Stimulated activated naive CD8-positive, alpha-beta T cell treated with anti-CD3 and anti-CD28 coated beads, Interleukin-15, Interleukin-2, amounts not matched to agents 100 U/mL and 50 U/mL, for 24 hours (primary cell): ENCODE measurements around the gene LHFPL3.
"Not testable (repeated sequence)": the region's sequence is repeated elsewhere in the genome, so short reads cannot be mapped to it uniquely, and the experiment has no call there.

Experiments used
- ATAC-seq: fragments of 150-1000 bp; cut with Tn5 transposase; one replicate; pipeline ENCODE4 v1.10.0; 2021
- DNase-seq: peaks from one replicate; pipeline ENCODE4 v3.0.0; 2021

The LHFPL3 gene

DNA sequence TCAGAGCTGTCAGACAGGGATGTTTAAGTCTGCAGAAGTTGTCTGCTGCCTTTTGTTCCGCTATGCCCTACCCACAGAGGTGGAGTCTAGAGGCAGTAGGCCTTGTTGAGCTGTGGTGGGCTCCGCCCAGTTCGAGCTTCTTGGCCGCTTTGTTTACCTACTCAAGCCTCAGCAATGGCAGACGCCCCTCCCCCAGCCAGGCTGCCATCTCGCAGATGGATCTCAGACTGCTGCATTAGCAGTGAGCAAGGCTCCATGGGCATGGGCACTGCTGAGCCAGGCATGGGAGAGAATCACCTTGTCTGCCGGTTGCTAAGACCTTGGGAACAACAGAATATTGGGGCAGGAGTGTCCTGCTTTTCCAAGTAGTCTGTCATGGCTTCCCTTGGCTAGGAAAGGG is 267.2 kb downstream of the LHFPL3 start:
- DNase-seq, ATAC-seq: not testable (repeated sequence)

DNA sequence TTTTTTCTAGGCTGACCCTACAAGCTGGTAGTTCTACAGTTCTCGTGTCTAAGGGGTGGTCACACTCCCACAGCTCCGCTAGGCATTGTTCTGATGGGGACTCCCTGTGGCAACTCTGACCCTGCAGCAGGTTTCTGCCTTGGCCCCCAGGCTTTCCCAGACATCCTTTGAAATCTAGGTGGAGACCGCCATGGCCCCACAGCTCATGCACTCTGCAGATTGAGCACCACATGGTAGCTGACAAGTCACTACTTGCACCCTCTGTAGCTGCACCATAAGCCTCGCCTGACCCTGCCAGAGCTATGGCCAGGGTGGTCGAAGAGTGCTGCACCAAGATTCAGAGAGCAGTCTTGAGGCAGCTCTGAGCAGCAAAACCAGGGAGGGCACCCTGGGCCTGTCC is 275.6 kb downstream of the LHFPL3 start:
- no peak for ATAC-seq
- no peak for DNase-seq

DNA sequence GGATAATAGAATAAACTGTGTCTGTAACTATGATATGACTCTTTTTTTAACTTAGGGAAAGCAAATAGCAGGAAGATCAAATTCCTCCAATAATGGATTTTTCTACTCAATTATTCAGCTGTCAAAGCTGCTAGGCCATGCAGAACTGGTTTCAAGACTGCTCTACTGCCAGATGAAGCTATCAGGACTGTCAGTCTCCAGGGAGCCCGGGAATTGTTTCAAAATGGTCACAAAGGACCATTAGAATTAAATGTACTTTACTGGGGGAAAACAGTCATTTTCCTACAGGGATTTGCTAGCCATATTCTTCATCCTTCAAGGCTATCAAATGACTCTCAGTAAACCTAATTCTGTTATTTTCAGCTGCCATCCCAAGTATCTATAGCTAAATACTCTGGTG is 276.3 kb downstream of the LHFPL3 start:
- DNase-seq: no peak
- no peak for ATAC-seq

DNA sequence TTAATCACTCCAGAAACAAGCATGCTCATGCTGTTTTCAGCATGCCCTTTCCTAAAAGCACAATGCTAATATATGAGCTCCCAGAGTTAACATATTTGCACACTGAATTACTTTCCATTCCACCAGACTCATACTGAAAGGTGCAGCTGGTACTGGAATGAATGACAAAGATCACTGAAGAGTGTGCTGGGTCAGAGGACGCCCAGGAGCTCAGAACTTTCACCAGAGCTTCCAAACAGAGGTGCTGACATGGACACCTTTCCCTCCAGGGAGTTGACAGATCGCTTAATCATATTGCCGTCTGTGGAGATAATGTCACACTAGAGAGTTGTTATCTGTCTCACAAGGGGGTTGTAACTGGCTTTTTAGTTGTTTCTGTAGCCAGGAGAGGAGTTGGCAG is 292.9 kb downstream of the LHFPL3 start:
- no peak for DNase-seq

DNA sequence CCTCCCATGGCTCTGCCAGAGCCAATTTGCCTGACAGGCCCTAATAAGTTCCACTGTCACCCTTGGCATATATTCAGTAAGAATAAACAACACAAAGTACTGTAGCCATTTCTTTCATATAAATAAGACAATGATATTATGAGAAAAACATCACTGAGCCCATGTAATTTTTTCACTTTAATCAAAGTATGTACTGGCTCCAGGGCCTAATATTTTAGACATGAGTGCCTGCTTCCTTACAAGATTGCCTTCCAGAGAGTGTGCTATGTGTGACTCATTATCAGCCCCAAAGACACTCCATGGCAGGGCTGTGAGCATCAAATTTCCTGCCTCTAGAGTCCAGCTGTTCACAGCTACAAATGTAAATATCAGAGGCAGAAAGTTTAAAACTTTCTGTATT is 297.6 kb downstream of the LHFPL3 start:
- no peak for ATAC-seq
- DNase-seq: no peak

More for the DNA sequence above, 292.9 kb downstream of the LHFPL3 start:
- ATAC-seq: no peak

DNA sequence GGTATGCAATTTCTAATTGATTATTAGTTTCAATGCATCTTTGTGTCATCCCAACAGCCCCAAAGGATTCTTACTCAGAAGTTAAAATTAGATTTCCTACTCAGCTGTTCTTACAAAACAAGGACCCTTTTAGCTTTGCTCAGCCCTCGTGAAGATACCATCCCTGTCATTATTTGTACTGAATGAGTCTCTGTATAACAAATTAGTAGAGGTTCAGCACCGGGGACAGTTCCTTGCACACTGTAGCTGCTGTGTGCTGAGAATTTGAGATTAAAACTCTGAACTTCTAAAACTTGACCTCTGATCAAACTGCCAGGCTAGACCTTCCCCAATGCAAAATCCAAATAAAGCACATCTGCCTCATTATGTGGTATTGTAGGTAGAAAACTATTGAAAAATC is 299.1 kb downstream of the LHFPL3 start:
- peak; percentile 10 for DNase-seq
- no peak for ATAC-seq

DNA sequence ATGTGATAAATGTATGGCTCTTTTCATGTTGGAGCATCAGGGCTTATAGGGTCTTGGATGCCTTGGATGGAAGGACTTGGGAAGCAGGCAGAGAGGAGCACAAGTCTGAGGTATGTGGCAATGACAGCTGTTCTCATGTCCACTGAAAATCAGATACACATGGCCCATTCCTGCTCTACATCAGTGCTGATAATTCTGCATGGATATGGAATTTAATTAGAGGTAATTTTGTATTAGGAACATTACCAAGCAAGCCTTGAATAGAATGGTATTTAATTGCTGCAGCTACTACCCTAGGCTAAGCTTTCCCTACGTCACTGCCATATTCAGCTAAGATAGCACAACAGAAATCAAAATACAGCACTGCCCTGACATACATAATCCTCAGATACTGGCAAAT is 299.6 kb downstream of the LHFPL3 start:
- ATAC-seq: no peak
- DNase-seq: no peak

DNA sequence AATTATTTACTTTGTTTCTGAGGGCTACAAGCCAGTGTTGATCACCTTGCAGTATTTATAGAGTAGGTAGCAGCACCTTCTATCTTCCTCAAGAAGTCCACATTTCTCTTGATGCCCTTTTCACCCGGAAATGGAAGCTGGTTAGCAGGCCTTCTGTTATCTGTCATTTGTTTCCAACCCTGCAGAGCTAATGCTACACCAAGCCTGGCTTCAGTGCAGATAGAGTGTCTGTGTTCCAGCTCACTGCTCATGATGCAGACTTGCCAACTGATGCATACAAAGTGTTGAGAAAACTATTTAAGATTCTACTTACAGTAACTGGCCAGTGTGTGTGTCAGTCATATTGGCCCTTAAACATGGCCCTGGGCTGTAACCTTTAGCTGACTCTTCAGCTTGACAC is 301.0 kb downstream of the LHFPL3 start:
- DNase-seq (no peak), ATAC-seq (no peak)

DNA sequence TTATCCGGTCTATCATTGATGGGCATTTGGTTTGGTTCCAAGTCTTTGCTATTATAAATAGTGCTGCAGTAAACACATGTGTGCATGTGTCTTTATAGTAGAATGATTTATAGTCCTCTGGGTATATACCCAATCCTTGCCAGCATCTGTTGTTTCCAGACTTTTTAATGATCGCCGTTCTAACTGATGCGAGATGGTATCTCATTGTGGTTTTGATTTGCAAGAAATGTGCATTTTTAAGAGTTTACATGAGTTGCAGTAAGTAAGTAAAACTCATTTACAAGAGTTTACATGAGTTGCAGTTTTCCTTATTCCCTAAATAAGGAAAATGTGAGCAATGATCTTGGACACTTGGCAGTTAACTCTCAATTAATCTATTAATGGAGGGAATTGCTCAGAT is 312.1 kb downstream of the LHFPL3 start:
- DNase-seq: no peak
- no peak for ATAC-seq

DNA sequence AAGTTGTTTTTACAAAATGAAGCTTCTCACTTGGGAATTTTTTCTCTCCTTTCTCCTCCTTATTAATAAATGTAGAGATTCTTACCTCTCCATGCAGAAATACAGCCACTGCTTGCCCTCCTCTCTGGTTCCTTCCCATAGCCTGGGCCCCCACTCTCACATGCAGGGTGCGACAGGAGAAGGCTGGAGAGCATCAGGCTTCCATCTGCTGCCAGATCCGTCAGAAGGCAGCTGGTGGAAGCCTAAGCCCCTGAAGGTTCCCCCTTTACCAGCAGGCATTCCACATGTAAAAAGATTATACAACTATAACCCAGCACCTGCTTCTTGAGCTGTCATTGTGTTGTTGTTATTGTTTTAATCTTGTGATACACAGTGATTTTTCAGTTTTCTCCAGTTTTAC is 314.2 kb downstream of the LHFPL3 start:
- ATAC-seq: no peak
- DNase-seq: no peak

DNA sequence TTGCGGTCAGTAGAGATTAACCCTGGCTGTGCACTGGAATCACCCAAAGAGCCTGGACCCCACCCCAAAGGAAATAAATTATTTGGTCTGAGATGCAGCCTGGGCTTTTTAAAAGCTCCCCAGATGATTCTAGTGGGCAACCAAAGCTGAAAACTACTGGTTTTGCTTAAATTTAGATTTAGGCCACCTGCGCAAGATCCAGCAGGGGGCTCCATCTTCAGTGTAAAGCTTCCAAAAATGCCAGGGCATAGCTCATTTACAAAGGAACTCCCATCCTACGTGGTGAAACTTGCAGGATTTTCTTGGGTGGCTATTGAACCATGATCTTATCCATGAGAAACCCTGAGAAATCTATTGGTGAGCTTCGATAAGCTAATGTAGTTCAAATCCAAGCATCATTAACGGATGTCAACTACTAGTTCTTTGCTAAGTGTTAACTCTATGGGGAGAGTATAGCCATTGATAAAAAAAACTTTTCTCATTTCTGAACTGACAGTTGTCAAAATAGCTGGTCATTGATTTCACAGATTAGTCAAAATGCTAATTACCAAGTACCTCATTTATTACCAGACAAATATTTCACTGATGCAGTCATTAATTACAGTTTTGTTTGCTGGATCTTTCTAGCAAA is 315.3 kb downstream of the LHFPL3 start:
- no peak for ATAC-seq
- no peak for DNase-seq

DNA sequence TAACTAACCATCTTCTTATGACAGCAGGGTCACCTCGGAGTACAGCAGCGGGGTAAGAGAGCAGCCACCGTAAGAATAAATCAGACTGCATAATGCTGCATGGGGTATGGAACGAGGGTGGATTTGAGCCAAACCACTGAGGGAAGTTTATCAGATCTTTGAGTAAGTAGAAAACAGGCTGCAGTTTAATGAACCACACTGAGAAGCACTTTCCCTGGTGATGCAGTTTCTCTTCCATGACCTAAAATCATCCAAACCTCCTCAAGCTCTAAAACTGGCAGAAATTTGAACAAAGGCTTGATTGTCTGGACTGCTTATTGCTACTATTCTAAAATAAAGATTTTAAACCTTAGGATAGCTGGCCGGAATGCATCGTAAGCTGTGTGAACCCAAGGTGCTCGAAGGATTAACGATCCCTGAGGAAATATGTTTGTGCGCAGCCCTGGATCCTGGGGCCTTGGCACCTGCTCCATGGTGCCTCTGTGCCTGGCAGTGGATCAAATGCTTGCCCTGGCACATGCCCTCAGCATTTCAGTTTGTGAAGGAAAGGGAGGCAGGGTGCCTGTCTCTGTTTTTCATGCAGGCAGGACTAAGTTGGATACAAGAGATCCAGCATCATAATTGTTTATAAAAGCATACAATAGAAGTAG is 322.7 kb downstream of the LHFPL3 start:
- no peak for ATAC-seq
- DNase-seq: no peak

DNA sequence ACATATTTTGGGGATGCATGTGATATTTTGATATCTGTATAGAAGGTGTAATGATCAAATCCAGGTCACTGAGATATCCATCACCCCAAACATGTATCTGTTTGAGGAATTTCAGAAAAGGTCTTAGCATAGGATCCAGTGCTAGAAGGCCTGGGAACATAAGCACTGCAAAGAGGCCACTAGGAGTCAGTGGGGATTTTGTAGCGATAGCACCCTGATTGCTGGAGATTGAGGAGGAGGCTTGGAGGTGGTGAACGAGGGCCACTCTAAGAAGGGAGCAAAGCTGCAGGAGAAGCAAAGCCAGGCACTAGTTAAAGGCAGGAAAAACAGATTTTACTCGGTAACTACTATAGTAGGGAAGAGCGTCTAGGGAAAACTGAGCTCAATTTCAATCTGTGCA is 324.0 kb downstream of the LHFPL3 start:
- ATAC-seq (no peak), DNase-seq (no peak)

DNA sequence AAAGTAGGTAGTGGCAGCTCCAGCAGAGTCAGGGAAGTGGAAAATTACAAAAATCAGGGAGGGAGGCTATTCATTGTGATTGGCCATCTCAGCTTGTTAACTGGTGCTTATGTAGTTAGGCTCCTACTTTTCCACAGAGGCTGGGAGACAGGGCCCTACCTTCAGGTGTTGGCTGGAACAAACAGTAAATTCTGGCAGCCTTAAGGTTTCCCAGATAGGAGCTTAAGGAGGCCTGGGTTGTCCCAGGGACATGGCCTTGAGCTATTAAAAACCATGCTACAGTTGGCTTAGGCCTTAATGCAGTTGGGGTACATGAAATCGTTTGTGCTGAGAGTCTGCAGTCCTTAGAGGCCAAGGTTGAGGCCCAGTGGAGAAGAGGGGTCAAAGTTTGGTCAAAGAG is 324.5 kb downstream of the LHFPL3 start:
- no peak for ATAC-seq

DNA sequence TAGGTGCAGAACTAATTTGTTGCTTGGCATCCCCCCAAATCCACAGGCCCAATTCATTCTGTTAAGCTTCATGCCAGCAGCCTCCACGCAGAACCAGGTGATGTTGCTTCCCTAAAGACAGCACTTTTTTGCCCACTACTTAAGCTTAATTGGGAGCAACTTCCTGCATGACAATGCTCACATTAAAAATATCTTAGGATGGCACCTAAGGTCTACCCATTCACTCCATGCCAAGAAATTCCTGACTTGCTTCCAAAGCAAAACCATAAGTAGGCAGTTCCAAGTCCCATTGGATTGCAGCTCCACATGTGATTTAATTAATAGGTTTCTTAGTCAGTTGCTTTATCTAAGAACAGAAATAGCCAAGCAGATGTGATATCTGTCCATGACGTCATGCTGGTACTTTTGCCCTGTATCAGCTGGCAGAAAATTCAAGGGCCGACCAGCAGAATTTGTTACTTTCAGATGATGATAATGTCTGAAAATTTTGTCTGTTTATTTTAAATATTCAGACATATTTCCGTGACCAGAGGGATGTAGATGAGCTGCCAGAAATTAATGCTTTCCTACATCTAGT is 325.5 kb downstream of the LHFPL3 start:
- ATAC-seq: no peak
- DNase-seq: no peak

More for the DNA sequence above, 324.5 kb downstream of the LHFPL3 start:
- DNase-seq: no peak

DNA sequence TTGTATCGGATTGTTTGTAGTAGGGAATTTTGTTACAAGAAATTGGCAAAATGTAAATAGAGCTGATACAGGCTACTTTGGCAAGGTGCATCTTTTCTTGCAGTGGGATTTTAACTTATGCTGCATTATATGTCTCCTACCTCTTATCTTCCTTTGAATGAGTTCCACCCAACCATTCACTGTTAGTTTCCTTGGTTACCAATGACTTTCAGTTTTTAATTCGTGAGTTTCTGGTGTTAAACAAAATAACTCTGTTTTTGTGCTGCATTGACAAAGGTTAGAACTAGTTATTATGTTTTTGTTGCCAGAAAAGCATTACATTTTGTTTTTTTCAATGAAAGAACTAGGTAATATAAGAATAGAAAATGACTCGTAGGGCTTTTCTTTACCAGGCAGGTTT is 327.2 kb downstream of the LHFPL3 start:
- DNase-seq (no peak), ATAC-seq (no peak)

DNA sequence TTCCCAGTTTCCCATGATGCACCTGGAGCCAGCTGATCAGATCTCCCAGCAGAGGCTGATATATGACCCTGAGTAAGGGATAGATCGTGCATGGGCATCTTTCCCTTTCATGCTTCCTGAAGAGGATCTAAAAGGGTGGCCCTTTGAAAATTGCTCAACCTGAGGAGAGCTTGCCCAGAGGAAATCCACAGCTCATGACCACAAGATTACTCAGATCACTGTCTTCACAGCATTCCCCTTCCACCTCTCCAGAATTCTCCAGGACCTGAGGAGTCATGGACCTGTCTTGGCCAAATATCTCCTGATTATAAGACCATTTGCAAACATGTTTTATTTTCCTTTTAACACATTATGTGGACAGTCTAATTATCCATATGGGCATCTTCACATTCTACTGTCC is 328.1 kb downstream of the LHFPL3 start:
- ATAC-seq (no peak), DNase-seq (no peak)

DNA sequence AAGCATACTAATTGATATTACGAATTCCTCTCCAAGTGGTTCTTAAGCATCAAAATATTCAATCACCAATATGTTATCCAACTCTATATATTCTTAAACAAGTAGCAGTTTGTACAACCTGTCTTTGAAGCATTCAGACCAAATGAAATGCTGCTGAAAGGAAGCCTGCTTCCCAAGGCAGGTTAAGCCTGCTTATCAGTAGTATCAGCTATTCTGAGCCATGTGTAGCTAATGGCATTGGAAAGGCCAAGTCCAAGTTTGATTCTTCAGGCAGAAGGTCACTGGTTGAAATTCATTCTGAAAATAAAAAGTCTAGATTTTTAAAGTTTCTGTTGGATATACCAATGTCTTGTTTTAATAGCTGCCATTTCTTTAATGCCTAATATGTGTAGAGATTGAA is 328.7 kb downstream of the LHFPL3 start:
- ATAC-seq: no peak
- DNase-seq: no peak

DNA sequence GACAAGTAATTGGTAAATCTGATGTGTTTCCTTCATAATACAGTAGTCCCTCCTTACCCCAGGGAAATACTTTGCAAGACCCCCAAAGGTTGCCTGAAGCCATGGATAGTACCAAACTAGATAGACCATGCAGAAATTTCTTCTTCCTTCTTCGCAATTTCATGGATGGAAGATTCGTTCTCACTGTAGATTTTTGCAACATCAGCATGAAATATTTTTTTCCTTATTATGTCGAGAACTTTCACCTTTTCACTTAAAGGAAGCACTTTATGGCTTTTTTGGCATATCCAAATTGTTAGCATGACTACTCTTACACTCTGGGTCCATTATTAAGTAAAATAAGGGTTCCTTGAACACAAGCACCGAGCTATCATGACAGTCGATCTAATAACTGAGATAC is 333.2 kb downstream of the LHFPL3 start:
- no peak for DNase-seq
- no peak for ATAC-seq

DNA sequence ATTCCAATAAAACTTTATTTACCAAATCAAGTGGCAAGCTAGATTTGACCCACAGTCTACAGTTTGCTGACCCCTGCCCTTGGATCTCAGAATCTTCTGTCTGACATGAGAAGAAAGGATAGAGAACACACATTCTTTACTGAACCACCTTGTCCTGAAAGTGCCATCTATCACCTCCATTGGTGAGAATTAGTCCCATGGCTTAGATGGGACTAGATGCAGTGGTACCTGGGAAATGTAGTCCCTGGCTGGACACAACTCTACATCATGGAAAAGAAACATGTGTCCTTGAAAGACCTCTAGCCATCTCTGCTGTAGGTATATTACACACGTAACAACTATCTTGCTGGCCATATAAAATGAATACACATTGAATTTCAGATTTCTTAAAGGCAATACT is 336.2 kb downstream of the LHFPL3 start:
- DNase-seq (no peak), ATAC-seq (no peak)

DNA sequence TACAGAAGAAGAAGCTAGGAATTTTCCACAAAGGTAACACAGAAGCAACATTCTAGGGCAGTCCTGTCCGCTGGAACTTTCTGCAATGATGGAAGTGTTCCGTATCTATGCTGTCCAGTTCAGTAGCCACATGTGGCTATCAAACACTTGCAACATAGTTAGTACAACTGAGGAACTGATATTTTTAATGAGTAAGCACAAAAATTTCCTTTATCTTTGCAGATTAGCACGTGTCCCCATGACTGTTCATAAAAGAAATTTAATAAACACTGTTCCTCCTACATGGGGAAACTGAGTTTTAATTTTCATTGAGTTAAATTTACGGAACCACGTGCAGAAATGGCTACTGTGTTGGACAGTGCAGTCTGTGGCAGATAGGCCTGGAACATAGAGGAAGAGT is 349.2 kb downstream of the LHFPL3 start:
- ATAC-seq (no peak), DNase-seq (no peak)

DNA sequence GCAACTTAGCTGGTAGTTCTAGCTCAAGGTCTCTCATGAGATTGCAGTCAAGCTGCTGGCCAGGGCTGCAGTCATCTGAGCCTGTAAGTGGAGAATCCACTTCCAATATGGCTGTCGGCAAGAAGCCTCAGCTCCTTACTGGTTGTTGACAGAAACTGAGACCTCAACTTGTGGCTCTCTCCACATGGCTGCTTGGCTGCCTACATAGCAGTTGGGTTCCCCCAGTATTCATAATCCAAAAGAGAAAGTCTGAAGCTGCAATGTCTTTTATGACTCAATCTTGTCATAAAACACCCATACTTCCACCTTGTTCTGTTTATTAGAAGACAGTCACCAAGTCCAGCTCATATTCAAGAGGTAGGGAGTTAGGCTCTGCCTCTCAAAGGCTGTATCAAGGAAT is 350.7 kb downstream of the LHFPL3 start:
- DNase-seq: no peak
- ATAC-seq: no peak

DNA sequence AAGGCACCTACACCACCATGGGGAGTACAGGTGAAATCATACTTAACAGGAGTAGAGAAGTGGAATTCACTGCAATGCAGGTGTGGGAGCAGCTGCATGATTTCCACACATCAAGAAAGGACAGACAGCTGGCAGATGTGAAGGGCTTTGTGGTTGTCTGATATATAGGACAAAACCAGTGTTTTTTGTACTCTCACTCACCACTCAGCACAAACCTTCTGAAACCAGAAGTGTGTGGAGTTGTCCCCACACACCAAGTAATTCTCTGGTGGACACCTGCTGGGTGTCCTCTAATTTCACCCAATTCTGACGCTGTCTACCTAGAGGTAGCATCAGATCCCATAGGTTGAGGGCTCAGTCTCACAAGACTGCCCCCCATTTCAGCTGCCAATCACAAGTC is 357.9 kb downstream of the LHFPL3 start:
- DNase-seq (no peak), ATAC-seq (no peak)

DNA sequence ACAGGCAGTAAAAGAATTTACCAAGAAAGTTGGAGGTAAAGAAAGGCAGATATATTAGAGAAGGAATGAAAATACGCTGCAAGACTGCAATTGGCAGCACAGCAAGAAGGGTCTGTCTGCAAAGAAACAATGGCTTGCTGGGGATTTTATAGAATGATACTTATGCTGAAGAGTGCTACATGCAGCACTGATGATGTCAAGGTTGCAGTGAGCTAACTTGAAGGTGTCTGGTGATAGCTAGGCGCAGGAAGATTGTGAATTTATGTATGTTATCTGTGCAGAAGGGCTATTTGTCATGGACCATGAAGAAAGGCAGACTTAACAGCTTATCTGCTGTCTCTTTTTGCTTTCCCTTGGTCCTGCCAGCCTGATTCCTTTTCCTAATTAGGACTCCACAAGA is 366.3 kb downstream of the LHFPL3 start:
- ATAC-seq (no peak), DNase-seq (no peak)
